GM12878 (cell line): ENCODE measurements around the gene CSPG5. TPM values are rescaled to one million over a fixed set of nuclear protein-coding genes. Genes with fewer than 3 reads are reported as not detected.

Experiments
- ATAC-seq: fragments of 200-7000 bp; cut with Tn5 transposase; 3 replicates; pipeline ENCODE4 v1.9.1; 2020; ENCODE audit warnings: mild to moderate bottlenecking, moderate library complexity
- BruUV-seq: library from RNA; stranded (reverse); fragments of 400-500 nt; replicated peaks from 2 replicates; lab custom pipeline; 2021; lab: Mats Ljungman, UMichigan
- CTCF ChIA-PET: fragments of 300-600 bp; sonication (Branson Sonifier 250); formaldehyde crosslinking; extraction: SDS; loops from one replicate; lab custom pipeline; 2021; ENCODE audit warnings: inconsistent platforms; lab: Yijun Ruan, JAX
- POLR2A ChIA-PET: fragments of 350-600 bp; formaldehyde crosslinking; extraction: SDS; loops from one replicate; lab custom pipeline; 2021; ENCODE audit warnings: inconsistent platforms; lab: Charles Lee
- RAD21 ChIA-PET: fragments of 300-600 bp; sonication (Branson Sonifier 250); formaldehyde crosslinking; loops from one replicate; lab custom pipeline; 2023; ENCODE audit warnings: antibody characterized with exemption; ENCODE audit not compliant: unreplicated experiment; lab: Charles Lee
- SMC1A ChIA-PET: fragments of 300-600 bp; sonication (Branson Sonifier 250); formaldehyde crosslinking; loops from one replicate; lab custom pipeline; 2023; ENCODE audit not compliant: unreplicated experiment, uncharacterized antibody; lab: Charles Lee
- DNase-seq: peaks from one replicate; pipeline ENCODE4 v3.0.0-alpha.2; 2011; ENCODE audit warnings: low read depth, low spot score
- FAIRE-seq: peaks from 3 replicates; lab custom pipeline; 2011; peaks lifted over from hg19 to GRCh38; lab: Jason Lieb, UNC
- H2AFZ ChIP-seq: 2 replicates; pipeline ENCODE4 v1.6.0; 2011; ENCODE audit warnings: low read depth, low read length, control low read depth; ENCODE audit not compliant: control insufficient read depth
- H3K27ac ChIP-seq: 2 replicates; pipeline ENCODE4 v1.5.1; 2011; ENCODE audit warnings: control low read depth; ENCODE audit not compliant: control insufficient read depth, insufficient read depth
- H3K27me3 ChIP-seq, 2 experiments: replicated peaks in 1 of 2; 2 replicates each; pipeline versions ENCODE4 v1.6.0 to v1.6.1; 2011; ENCODE audit warnings: low read length in 1 of 2; ENCODE audit not compliant: control insufficient read depth in 2 of 2, insufficient read depth in 2 of 2
- H3K36me3 ChIP-seq, 2 experiments: 2 replicates each; pipeline ENCODE4 v1.5.1; 2011; ENCODE audit warnings: low read length in 1 of 2; ENCODE audit not compliant: control insufficient read depth in 2 of 2, insufficient read depth in 2 of 2
- H3K4me1 ChIP-seq: 2 replicates; pipeline ENCODE4 v1.6.1; 2011; ENCODE audit warnings: mild to moderate bottlenecking, low read length, moderate library complexity, mixed read lengths; ENCODE audit not compliant: control insufficient read depth, insufficient read depth
- H3K4me2 ChIP-seq: 2 replicates; pipeline ENCODE4 v1.6.0; 2011; ENCODE audit warnings: control low read depth; ENCODE audit not compliant: control insufficient read depth, insufficient read depth
- H3K4me3 ChIP-seq: fragments of 200-600 bp; sonication (generic); 2 replicates; pipeline ENCODE4 v1.5.1; 2016
- H3K79me2 ChIP-seq: 2 replicates; pipeline ENCODE4 v1.6.0; 2011; ENCODE audit warnings: low read length; ENCODE audit not compliant: control insufficient read depth, insufficient read depth
- H3K9ac ChIP-seq: 2 replicates; pipeline ENCODE4 v1.8.0; 2011; ENCODE audit warnings: low read length, control low read depth, mixed read lengths; ENCODE audit not compliant: control insufficient read depth, insufficient read depth
- H3K9me3 ChIP-seq: replicated peaks from 3 replicates; pipeline ENCODE4 v1.5.1; 2011; ENCODE audit warnings: mild to moderate bottlenecking, low read length; ENCODE audit not compliant: control insufficient read depth, insufficient read depth
- H4K20me1 ChIP-seq: 2 replicates; pipeline ENCODE4 v1.6.0; 2011; ENCODE audit not compliant: control insufficient read depth, insufficient read depth
- CBX3 ChIP-seq: fragments of 200-600 bp; sonication (generic); IDR thresholded peaks from 2 replicates; pipeline ENCODE4 v1.6.1; 2016; ENCODE audit warnings: low read depth, borderline replicate concordance
- HCFC1 ChIP-seq: fragments of 150-350 bp; IDR thresholded peaks from 2 replicates; pipeline ENCODE4 v1.6.1; 2014; ENCODE audit warnings: low read length
- MTA3 ChIP-seq: IDR thresholded peaks from 2 replicates; pipeline ENCODE4 v1.6.1; 2012; ENCODE audit warnings: low read length, inconsistent platforms, borderline replicate concordance
- NFXL1 ChIP-seq: fragments of 450-650 bp; IDR thresholded peaks from 2 replicates; pipeline ENCODE4 v1.6.1; 2017; ENCODE audit warnings: antibody characterized with exemption, mild to moderate bottlenecking, borderline replicate concordance
- NFYB ChIP-seq: IDR thresholded peaks from 2 replicates; pipeline ENCODE4 v1.6.1; 2011; ENCODE audit warnings: low read depth, mild to moderate bottlenecking, low read length, improper control_type of control experiment, moderate library complexity; ENCODE audit not compliant: insufficient read depth
- REST ChIP-seq: IDR thresholded peaks from 2 replicates; pipeline ENCODE4 v1.6.1; 2012; ENCODE audit warnings: mild to moderate bottlenecking, low read depth, low read length
- SIX5 ChIP-seq: IDR thresholded peaks from 2 replicates; pipeline ENCODE4 v1.6.1; 2011; ENCODE audit warnings: mild to moderate bottlenecking, low read depth, low read length, moderate library complexity; ENCODE audit not compliant: severe bottlenecking
- TCF12 ChIP-seq: IDR thresholded peaks from 2 replicates; pipeline ENCODE4 v1.6.1; 2011; ENCODE audit warnings: low read depth, mild to moderate bottlenecking, low read length
- USF1 ChIP-seq: IDR thresholded peaks from 2 replicates; pipeline ENCODE4 v1.6.1; 2011; ENCODE audit warnings: borderline replicate concordance, low read depth, mild to moderate bottlenecking, moderate library complexity, mixed read lengths, low read length; ENCODE audit not compliant: insufficient read depth; ENCODE audit errors: extremely low read length
- ZNF207 ChIP-seq: fragments of 450-650 bp; IDR thresholded peaks from 2 replicates; pipeline ENCODE4 v1.6.1; 2014; ENCODE audit warnings: antibody characterized with exemption, mild to moderate bottlenecking, borderline replicate concordance
- ZNF622 ChIP-seq: fragments of 450-650 bp; IDR thresholded peaks from 2 replicates; pipeline ENCODE4 v1.6.1; 2017; ENCODE audit warnings: mild to moderate bottlenecking, inconsistent platforms
- WGBS: methylation state at CpG from one replicate; pipeline ENCODE4 v1.1.6; 2016; ENCODE audit warnings: low lambda C conversion rate; ENCODE audit not compliant: insufficient replicate concordance, insufficient coverage; ENCODE audit errors: missing lambda C conversion rate; 5-methylcytosine and 5-hydroxymethylcytosine counted together
- in situ Hi-C: fragments of 300-500 bp; cut with MboI; formaldehyde crosslinking; loops from 9 replicates; pipeline ENCODE4 v1.14.3; 2018; ENCODE audit warnings: mixed read lengths
- intact Hi-C: fragments of 100-400 bp; cut with micrococcal nuclease; formaldehyde crosslinking; loops from one replicate; pipeline ENCODE4 v1.14.2; 2022; ENCODE audit not compliant: unreplicated experiment
- polyA plus RNA-seq, 11 experiments: library from polyadenylated mRNA; depleted of rRNA in 4 of 11; unstranded in 6 of 11; stranded (reverse) in 5 of 11; fragments of >200 nt; fragmentation: Nextera tagmentation in 4 of 11; fragmentation: Illumina TruSeq in 1 of 11; extraction: Ambion mirVana in 4 of 11; extraction: Trizol in 1 of 11; gene quantifications; 1 replicate in 1 of 11; 2 replicates in 10 of 11; pipeline versions ENCODE4 v1.2.1 to v1.2.3, GENCODE V29; 2011 to 2016; ENCODE audit warnings: inconsistent platforms in 2 of 11, missing spikeins in 2 of 11, low read depth in 1 of 11
- total RNA-seq, 4 experiments: library from RNA; depleted of rRNA in 3 of 4; stranded (reverse); fragments of >200 nt in 3 of 4; fragmentation: Illumina TruSeq in 1 of 4; extraction: Trizol in 1 of 4; gene quantifications; 2 replicates each; pipeline versions ENCODE4 v1.2.1 to v1.2.3, GENCODE V29; 2013 to 2021

Gene CSPG5
- total and polyA plus RNA-seq, 10 of the 15 experiments (the other 5 are each of a cell fraction or from before 2014, with no cell fraction given): 0.08 to 0.17 TPM; not detected in 8

GRCh38 chr3:47515864-47516319, 62.8 kb downstream of the CSPG5 start (continued):
- TF ChIP-seq MTA3 (no peak), CBX3 (no peak), ZNF207 (no peak), NFYB (no peak), USF1 (no peak), HCFC1 (no peak)

- ATAC-seq: no peak
- RAD21 ChIA-PET: interaction anchor here (0.6 to 1.4 kb wide), 2 partner anchors 94 to 786 kb away, joined by 3 to 7 read pairs; no protein-coding TSS in a partner anchor
- Histone ChIP-seq H3K27ac (no peak overlapping the region), H3K4me3 (no peak overlapping the region), H3K4me2 (no peak overlapping the region), H3K27me3 (no peaks in the 10 kb centered on the region), H3K79me2 (peaks cover 27% of the 10 kb centered on the region), H2AFZ (no peak overlapping the region), H4K20me1 (no peaks in the 10 kb centered on the region), H3K36me3 (peaks cover 0 to 6% of the 10 kb centered on the region in 2 experiments; a peak in 2 of 4 replicates), H3K4me1 (peaks cover 6% of the 10 kb centered on the region; the same call in 1 of the 2 replicates), H3K9me3 (no peaks in the 10 kb centered on the region), H3K9ac (no peak overlapping the region)
- BruUV-seq: no TSS peak
- DNase-seq: no peak
- no peak for FAIRE-seq
- in situ Hi-C loops: no loop called here
- CTCF ChIA-PET: interaction anchor here (1.1 to 8.4 kb wide), 2 partner anchors 92 to 275 kb away, joined by 3 to 53 read pairs; no protein-coding TSS in a partner anchor
- TF ChIP-seq SIX5: no peak
- TF ChIP-seq NFXL1: no peak
- TF ChIP-seq TCF12: no peak
- no peak for TF ChIP-seq ZNF622
- TF ChIP-seq REST: no peak
- intact Hi-C loops: no loop called here
- POLR2A ChIA-PET: interaction anchor here (0.6 kb wide), 1 partner anchor 10 kb away, joined by 5 read pairs; no protein-coding TSS in a partner anchor
- WGBS: 95% methylated on average over 5 of the region's 5 CpGs
- SMC1A ChIA-PET: interaction anchor here (0.6 to 2.8 kb wide), 2 partner anchors 93 to 94 kb away, joined by 3 to 7 read pairs; no protein-coding TSS in a partner anchor
Observed at GRCh38 chr3:47515100-47515499, 63.6 kb downstream of the CSPG5 start.
